Effector CD4-positive, alpha-beta T cell (primary cell): ENCODE results near the gene SLIT3.

Experiments
- DNase-seq: peaks from one replicate; pipeline ENCODE4 v3.0.0-alpha.2; 2020

SLIT3 gene

DNA sequence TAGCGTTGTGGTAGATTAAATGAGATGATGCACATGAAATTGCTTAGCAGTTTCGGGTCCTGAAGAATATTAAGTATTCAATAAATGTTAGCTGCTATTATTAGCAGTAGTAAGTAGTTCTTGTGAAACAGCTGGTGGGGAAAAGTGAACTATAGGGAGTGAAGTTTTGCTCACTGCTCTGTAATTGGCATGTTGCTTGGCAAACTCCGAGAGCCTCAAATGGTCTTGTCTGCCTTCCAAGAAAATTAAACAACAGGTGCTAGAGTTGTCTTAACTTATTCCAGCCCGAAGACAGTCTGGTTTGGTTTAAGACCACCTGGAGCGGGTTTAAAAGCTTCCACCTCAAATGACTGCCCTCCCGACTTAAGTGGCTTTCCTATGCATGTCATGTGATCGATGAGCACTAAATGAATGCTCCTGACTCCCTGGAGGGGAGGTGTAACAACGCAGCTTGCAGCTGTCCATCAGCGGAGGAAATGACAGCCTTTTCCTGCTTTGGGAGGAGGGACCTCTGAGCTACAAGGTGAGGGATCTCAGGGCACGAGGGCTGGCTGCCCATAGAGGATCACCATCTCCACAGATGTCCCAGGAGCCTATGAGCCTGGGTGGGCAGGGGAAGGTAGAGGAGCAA, 518.9 kb downstream of the SLIT3 start:
- DNase-seq: no peak

DNA sequence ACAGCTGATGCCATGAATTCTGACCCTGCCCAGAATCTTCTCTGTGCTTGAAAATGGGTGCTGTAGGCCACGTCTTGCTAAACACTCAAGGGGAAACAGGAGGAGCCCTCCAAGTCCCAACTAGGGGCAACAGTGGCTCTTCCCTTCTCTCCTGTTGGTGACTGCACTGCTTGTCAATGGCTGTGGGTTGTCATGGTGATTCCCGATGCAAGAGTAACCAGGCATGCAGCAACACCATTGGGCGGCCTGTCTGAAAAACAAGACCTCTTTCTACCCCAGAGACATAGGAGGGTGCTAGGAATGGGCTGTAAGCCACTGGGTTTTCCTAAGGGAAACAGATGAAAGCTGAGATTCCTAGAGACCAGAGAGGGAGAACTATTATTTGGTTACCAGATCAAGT, 520.1 kb downstream of the SLIT3 start:
- DNase-seq: no peak

DNA sequence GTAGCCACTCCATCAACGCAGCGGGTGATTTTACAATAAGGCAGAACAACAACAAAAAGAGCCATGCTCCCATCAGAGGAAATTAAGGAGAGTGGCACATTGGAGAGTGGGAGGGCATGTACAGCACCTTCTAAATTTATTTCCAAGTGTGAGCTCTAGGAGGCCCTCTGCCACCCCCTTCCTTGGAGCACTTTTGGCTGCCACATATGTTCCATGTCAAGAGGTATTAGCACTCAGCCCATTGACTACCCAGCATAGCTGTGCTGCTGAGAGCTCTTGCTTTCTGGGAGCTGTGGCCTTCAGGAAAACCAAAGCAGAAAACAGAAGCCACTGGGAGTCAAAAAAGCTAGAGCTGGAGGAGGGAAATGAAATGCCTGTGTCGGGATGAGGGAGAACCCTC, 521.6 kb downstream of the SLIT3 start:
- DNase-seq: no peak

DNA sequence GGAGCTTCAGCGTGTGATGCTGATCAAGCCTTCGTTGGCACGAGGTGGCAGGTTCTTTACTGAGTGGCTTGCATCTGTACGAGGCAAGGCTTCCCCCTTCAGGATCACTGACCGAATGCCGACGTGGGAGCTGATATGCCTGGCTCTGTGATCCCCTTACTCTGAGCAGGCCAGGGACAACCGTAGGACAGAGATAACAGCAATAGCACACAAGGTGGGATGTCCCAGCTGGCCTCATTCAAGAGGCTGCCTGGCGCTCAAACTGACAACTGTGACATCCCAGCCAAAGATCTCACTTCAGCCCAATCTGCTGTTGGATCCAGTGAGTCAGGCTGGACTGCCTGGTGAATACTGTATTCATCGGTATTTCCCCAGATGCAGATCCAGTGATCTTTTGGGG, 522.4 kb downstream of the SLIT3 start:
- DNase-seq: no peak

- no peak for DNase-seq
These were observed 523.3 kb downstream of the SLIT3 start for GRCh38 chr5:168777651-168778050.

- no peak for DNase-seq
These were observed 524.9 kb downstream of the SLIT3 start for GRCh38 chr5:168776070-168776469.

DNA sequence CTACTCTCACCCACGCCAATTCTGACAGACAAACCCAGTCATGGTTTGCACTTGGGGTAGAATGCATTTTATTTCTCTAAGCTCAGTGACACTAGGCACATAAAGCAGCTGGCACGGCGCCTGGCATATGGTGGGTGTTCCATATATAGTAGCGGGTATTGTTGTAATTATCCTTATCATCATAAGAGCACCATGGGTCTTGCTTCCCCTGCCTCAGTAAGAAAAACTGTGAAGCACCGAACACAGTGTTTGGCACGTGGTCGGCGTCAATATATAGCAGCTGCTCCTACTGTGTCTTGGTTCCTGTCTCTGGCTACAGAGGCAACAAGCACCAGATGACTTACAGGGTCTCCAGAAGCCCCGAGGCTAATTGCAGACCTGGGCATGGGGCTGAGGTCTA, 527.7 kb downstream of the SLIT3 start:
- no peak for DNase-seq

DNA sequence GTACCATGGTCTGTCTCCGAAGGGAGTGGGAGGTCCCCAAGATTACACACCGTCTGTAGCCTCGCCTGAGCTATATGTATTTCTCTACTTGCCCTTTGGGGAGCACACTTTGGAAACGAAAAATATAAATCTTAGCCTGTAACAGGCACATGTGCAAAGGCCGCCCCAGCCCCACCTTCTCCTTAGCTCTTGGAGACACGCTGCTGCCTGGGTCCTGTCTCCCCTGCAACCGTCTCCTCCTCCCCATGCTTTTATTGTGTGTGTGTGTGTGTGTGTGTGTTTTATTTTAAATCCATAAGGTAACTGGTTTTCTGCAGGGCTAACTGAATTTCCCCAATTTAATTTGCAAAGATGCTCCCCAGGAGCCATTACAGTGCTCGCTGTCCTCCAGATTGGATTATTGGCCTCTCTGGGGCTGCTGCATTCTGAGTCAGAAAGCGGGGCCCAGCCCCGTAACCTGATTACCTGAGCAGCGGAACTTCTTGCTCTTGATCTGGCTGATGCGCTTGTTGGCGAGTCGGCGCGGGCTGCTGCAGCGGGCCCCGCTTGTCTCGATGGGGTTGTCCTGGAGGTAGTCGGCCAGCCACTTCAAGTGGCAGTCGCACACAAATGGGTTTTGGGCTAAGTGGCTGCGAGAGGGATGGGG, 528.5 kb downstream of the SLIT3 start:
- DNase-seq: no peak

DNA sequence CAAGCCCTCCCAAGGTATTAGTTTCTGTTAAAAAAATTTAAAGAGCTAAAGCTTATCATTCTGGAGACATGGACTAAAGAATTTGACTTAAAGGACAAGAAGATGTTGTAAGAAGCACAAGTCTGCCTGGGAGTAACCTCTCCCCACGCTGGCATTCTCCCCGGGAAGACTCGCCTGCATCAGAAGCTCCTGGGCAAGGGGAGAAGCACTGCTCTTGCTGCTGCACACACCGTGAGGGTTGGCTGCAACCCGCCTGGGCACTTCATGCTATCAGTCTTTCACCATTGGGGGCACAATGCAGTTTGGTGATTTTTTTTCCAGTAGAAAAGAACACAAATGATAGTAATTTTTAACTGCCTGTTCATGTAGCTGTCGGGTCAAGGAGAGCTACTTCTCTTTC, 529.3 kb downstream of the SLIT3 start:
- no peak for DNase-seq

DNA sequence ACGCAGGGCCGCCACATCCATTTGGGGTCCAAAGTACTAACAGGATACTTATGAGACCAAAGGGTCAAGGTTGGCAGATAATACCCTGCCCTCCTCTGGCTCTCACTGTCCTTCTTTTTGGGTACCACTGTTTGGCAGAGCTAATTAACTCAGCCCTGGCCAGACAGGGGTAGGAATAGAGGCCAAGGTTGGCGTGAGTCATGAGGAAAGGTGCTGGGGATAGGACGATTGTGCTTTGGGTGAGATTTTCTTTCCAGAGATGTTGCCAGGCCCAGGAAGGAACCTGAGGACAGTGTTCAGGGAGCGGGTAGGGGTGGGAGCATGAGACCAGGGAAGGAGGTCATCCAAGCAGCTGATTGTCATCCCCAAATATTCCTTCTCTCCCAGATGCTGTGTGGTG, 529.9 kb downstream of the SLIT3 start:
- DNase-seq: no peak

- DNase-seq: no peak
These were observed 530.9 kb downstream of the SLIT3 start for GRCh38 chr5:168770036-168770498.

DNA sequence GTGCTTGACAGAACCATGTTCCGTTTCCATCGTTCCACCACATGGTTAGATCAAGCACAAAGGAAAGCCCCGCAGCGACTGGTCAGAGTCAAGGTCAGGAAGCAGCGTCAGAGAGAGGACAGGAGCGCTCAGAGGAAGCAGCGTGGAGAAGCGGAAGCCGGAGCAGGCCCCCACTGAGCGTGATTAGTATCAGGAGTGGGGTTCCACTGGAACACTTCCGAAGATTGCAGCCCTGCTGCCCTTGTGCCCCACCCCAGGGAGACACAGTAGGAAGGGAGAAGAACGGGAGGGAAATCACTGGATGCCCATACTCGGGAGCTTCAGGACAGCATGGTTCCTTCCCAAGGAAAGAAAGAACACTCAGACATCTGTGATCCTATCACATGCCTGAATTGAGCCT, 532.8 kb downstream of the SLIT3 start:
- DNase-seq: no peak

- DNase-seq: no peak
These were observed 534.6 kb downstream of the SLIT3 start for GRCh38 chr5:168766426-168766700.

GRCh38 chr5:168765551-168766425, 535.2 kb downstream of the SLIT3 start:
- no peak for DNase-seq

- no peak for DNase-seq
These were observed 535.8 kb downstream of the SLIT3 start for GRCh38 chr5:168765086-168765550.

DNA sequence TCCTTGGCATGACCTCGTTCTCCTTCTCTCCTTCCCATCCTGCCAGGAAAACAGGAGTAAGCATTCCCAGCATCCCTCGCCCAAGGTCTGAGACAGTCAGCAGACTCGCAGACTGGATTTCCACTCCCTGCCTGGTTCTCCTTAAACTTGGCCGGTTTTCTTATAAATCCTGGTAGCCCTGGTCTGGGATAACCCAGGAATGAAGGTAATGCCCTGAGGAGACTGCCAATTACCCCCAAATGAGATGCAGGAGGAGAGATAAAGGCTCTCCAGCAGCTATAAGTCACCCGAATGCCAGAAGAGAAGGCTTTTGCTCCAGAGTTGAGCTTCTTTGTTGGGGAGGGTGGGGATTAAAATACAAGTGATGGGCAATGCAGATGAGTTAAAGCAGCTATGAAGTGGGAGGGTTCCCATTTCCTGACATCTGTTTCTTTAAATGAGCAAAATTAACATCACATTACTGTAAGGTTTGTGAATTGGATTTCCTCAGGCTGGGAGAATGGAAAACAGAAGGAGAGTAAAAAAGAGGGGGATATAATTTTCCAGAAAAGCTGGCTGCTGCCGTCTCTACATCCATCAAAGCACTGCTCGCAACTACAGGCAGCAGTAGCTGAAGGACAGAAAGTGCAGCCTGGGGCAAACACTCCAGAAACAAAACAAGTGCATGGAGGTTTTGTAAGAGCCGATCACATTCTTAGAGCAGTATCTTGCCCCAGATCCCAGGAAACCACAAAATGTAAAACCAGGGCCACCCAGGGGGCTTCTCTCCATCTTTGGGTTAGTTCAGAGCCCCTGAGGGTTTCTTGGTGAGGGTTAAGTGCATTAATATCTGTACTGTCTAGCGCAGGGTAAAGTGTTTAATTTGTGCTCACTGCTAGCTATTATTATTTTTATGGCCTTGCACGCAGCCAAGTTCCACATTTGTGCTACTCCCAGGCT, 544.2 kb downstream of the SLIT3 start:
- no peak for DNase-seq

GRCh38 chr5:168755548-168756093, 545.3 kb downstream of the SLIT3 start:
- no peak for DNase-seq

DNA sequence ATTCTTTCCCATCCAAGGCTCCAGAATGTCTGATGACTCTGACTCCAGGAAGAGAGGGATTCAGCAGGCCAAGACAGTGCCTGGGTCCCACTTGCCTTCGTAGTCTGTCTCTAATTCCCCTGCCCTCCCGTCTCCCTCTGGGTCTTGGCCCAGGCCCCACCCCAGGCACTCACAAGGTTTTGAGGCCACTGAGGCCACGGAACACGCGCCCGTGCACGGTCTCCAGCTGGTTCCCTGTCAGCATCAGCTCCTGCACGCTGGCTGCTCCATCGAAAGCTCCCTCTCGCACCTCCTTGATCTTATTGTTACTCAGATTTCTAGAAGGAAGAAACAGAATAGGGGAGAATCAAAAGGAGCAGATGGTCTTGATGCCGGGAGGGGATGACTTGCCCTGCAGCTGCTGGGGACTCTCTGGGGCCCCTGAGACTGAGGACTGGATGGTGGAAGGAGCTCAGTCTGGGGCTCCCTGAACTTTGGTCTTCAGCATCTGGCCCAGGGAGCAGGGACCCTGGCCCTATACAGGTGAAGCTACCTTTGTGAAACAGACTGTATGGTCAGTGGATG, 547.2 kb downstream of the SLIT3 start:
- DNase-seq: no peak

GRCh38 chr5:168752416-168753190, 548.3 kb downstream of the SLIT3 start:
- no peak for DNase-seq

DNA sequence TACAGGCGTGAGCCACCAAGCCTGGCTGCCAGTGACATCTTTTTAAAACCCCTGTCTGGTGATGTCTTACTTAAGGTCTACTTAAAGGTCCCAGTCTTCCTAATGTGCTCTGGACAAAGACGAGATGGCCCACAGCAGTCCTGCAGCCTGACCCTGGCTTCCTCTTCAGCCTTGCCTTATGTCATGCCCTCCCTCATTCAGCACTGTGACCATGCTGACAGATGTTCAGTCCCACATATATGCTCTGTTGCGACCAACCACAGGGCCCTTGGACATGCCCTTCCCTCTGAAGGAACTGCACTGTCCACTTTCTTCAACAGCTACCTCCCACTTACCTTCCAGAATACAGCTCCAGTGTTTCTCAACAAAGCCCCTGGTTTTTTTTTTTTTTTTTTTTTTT, 548.9 kb downstream of the SLIT3 start:
- no peak for DNase-seq

DNA sequence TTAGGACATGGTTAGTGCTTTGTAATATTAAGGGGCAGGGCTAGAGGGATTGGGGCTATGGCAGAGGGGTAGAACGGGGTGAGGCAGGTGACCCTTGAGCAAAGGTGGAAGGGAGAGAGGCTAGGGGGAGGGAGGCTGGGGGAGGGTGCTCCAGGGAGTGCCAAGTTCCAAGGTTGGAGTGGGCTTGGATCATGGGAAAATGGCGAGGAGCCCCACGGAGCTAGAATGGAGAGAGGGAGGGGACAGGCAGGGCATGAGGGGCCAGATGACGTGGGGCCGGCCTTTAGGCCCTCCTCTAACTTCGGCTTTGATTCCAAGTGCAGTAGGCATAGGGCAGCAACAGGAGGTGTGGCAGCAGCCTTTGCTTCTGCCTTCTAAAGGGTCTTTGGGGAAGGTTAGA, 550.0 kb downstream of the SLIT3 start:
- no peak for DNase-seq
